HepG2 (cell line): ENCODE data around the gene ZBTB4. TPM values are rescaled to one million over a fixed set of nuclear protein-coding genes. Genes with fewer than 3 reads are reported as not detected.

ENCODE experiments used
- ATAC-seq: fragments of 200-7000 bp; cut with Tn5 transposase; 3 replicates; pipeline ENCODE4 v1.9.1; 2020; ENCODE audit warnings: mild to moderate bottlenecking, moderate library complexity
- BruUV-seq: library from RNA; stranded (reverse); fragments of 400-500 nt; replicated peaks from 2 replicates; lab custom pipeline; 2021; lab: Mats Ljungman, UMichigan
- CTCF ChIA-PET: fragments of 300-600 bp; formaldehyde crosslinking; extraction: SDS; loops from one replicate; lab custom pipeline; 2021; ENCODE audit warnings: low total read pairs, inconsistent platforms, low intra/inter-chr PET ratio; lab: Yijun Ruan, JAX
- POLR2A ChIA-PET: fragments of 350-600 bp; sonication (Branson Sonifier 250); formaldehyde crosslinking; loops from one replicate; lab custom pipeline; 2020; ENCODE audit warnings: antibody characterized with exemption, inconsistent platforms; lab: Yijun Ruan, JAX
- DNase-seq: peaks from one replicate; pipeline ENCODE4 v3.0.0-alpha.2; 2015; ENCODE audit warnings: low spot score
- FAIRE-seq: peaks from 3 replicates; lab custom pipeline; 2011; peaks lifted over from hg19 to GRCh38; lab: Jason Lieb, UNC
- H2AFZ ChIP-seq: one replicate; pipeline ENCODE4 v1.6.1; 2011; ENCODE audit warnings: low read length, inconsistent platforms
- H3K27ac ChIP-seq: fragments of 300-600 bp; 3 replicates; pipeline ENCODE4 v1.8.0; 2011; ENCODE audit warnings: mixed run types, mild to moderate bottlenecking, mixed read lengths, low read length, inconsistent platforms; ENCODE audit not compliant: insufficient read depth; ENCODE audit errors: extremely low read length
- H3K27me3 ChIP-seq, 2 experiments: fragments of 200-600 bp in 1 of 2; 2 replicates in 1 of 2; 3 replicates in 1 of 2; pipeline versions ENCODE4 v1.6.0 to v1.8.0; 2011; ENCODE audit warnings: low read length in 2 of 2, mild to moderate bottlenecking in 2 of 2, moderate library complexity in 2 of 2, inconsistent platforms in 1 of 2; ENCODE audit not compliant: insufficient read depth in 2 of 2, control insufficient read depth in 1 of 2
- H3K36me3 ChIP-seq, 2 experiments: fragments of 200-600 bp in 1 of 2; replicated peaks in 1 of 2; 2 replicates in 1 of 2; 3 replicates in 1 of 2; pipeline versions ENCODE4 v1.5.1 to v1.8.0; 2011; ENCODE audit warnings: low read length in 2 of 2, inconsistent platforms in 1 of 2; ENCODE audit not compliant: insufficient read depth in 2 of 2, control insufficient read depth in 1 of 2
- H3K4me1 ChIP-seq: 2 replicates; pipeline ENCODE4 v1.5.1; 2012; ENCODE audit warnings: low read length, inconsistent platforms; ENCODE audit not compliant: insufficient read depth
- H3K4me2 ChIP-seq: 2 replicates; pipeline ENCODE4 v1.6.0; 2011; ENCODE audit warnings: low read depth, low read length, inconsistent platforms
- H3K4me3 ChIP-seq, 3 experiments: fragments of 200-600 bp in 1 of 3; sonication (generic), shearing (Covaris generic) in 1 of 3; replicated peaks in 1 of 3; 2 replicates each; pipeline ENCODE4 v1.5.1; 2011 to 2016; ENCODE audit warnings: low read length in 3 of 3, inconsistent platforms in 2 of 3, low read depth in 2 of 3, mild to moderate bottlenecking in 2 of 3, control low read depth in 1 of 3, mixed read lengths in 1 of 3; ENCODE audit not compliant: insufficient read depth in 1 of 3
- H3K79me2 ChIP-seq: one replicate; pipeline ENCODE4 v1.6.1; 2011; ENCODE audit warnings: low read length, inconsistent platforms; ENCODE audit not compliant: insufficient read depth
- H3K9ac ChIP-seq: 2 replicates; pipeline ENCODE4 v1.6.0; 2011; ENCODE audit warnings: mild to moderate bottlenecking, low read depth, low read length, inconsistent platforms; ENCODE audit not compliant: insufficient read depth
- H3K9me3 ChIP-seq: 2 replicates; pipeline ENCODE4 v1.5.1; 2012; ENCODE audit warnings: mild to moderate bottlenecking, low read length
- H4K20me1 ChIP-seq: 2 replicates; pipeline ENCODE4 v1.6.0; 2011; ENCODE audit warnings: inconsistent platforms, mild to moderate bottlenecking, low read length, moderate library complexity; ENCODE audit not compliant: insufficient read depth
- DMAP1 ChIP-seq: IDR thresholded peaks from 2 replicates; pipeline ENCODE4 v1.6.1; 2016
- GMEB2 ChIP-seq: IDR thresholded peaks from 2 replicates; pipeline ENCODE4 v1.6.1; 2016; ENCODE audit warnings: missing biosample characterization, missing genetic modification reagents, low read depth
- HNRNPK ChIP-seq: fragments of 200-400 bp; formaldehyde crosslinking; IDR thresholded peaks from 2 replicates; pipeline ENCODE4 v1.6.1; 2018; ENCODE audit warnings: low read length, low read depth, moderate library complexity, mild to moderate bottlenecking; ENCODE audit not compliant: poor library complexity, severe bottlenecking
- RBM39 ChIP-seq: fragments of 200-400 bp; formaldehyde crosslinking; IDR thresholded peaks from one replicate; pipeline ENCODE4 v1.6.1; 2018; ENCODE audit warnings: antibody characterized with exemption, mild to moderate bottlenecking, low read depth, low read length; ENCODE audit not compliant: poor library complexity, severe bottlenecking
- THAP11 ChIP-seq: IDR thresholded peaks from 2 replicates; pipeline ENCODE4 v1.6.1; 2016; ENCODE audit warnings: missing biosample characterization, missing genetic modification reagents
- YEATS4 ChIP-seq: sonication (generic); formaldehyde crosslinking; IDR thresholded peaks from 2 replicates; pipeline ENCODE4 v1.4.0; 2020; ENCODE audit warnings: missing genetic modification reagents, borderline replicate concordance
- ZBTB4 ChIP-seq: sonication (generic); formaldehyde crosslinking; IDR thresholded peaks from 2 replicates; pipeline ENCODE4 v1.4.0; 2020; ENCODE audit warnings: missing genetic modification reagents, mild to moderate bottlenecking, borderline replicate concordance
- ZFP37 ChIP-seq: sonication (generic); formaldehyde crosslinking; IDR thresholded peaks from 2 replicates; pipeline ENCODE4 v1.4.0; 2020; ENCODE audit warnings: missing genetic modification reagents, borderline replicate concordance
- ZNF296 ChIP-seq: sonication (generic); formaldehyde crosslinking; conservative IDR thresholded peaks from 2 replicates; pipeline ENCODE4 v1.5.0; 2020; ENCODE audit warnings: mild to moderate bottlenecking, missing genetic modification reagents
- ZNF709 ChIP-seq: sonication (generic); formaldehyde crosslinking; IDR thresholded peaks from 2 replicates; pipeline ENCODE4 v1.5.0; 2020; ENCODE audit warnings: mild to moderate bottlenecking, missing genetic modification reagents
- WGBS: methylation state at CpG from one replicate; pipeline ENCODE4 v1.1.6; 2017; ENCODE audit warnings: low lambda C conversion rate; 5-methylcytosine and 5-hydroxymethylcytosine counted together
- in situ Hi-C: cut with HindIII; loops from 2 replicates; pipeline ENCODE4 v1.10.0; 2017; ENCODE audit warnings: low pct_unique_long_range_greater_than_20kb; ENCODE audit not compliant: extremely low pct_ligation_motif_present
- intact Hi-C: fragments of 100-400 bp; cut with micrococcal nuclease; formaldehyde crosslinking; loops from one replicate; pipeline ENCODE4 v1.10.0; 2022; ENCODE audit not compliant: unreplicated experiment
- polyA plus RNA-seq, 8 experiments: library from polyadenylated mRNA; depleted of rRNA in 3 of 8; stranded (reverse) in 7 of 8; unstranded in 1 of 8; fragments of >200 nt; fragmentation: Illumina TruSeq in 4 of 8; extraction: Trizol in 4 of 8; gene quantifications; 2 replicates each; pipeline versions ENCODE4 v1.2.1 to v1.2.3, GENCODE V29; 2011 to 2016; ENCODE audit warnings: low read depth in 4 of 8, missing spikeins in 1 of 8, mixed read lengths in 1 of 8; ENCODE audit not compliant: insufficient read depth in 1 of 8
- total RNA-seq, 5 experiments: library from RNA; depleted of rRNA; stranded (reverse); fragments of >200 nt; fragmentation: Illumina TruSeq; extraction: Trizol; gene quantifications; 2 replicates each; pipeline ENCODE4 v1.2.3, GENCODE V29; 2016; ENCODE audit warnings: low read depth in 1 of 5
- TF ChIP-seq, protein P1 (sequence below): sonication (generic); formaldehyde crosslinking; IDR thresholded peaks from 2 replicates; pipeline ENCODE4 v1.5.0; 2020; ENCODE audit warnings: mild to moderate bottlenecking, missing genetic modification reagents
- TF ChIP-seq, protein P2 (sequence below): sonication (generic); formaldehyde crosslinking; IDR thresholded peaks from 2 replicates; pipeline ENCODE4 v1.4.0; 2020; ENCODE audit warnings: mild to moderate bottlenecking, missing genetic modification reagents

The ZBTB4 gene
- total and polyA plus RNA-seq, 2 of the 13 experiments (the other 11 are each of a cell fraction or from before 2014, with no cell fraction given) = 4.3 to 7.4 TPM

- DNase-seq (no peak), ATAC-seq (no peak), FAIRE-seq (no peak)
- in situ Hi-C loops (no loop called here), intact Hi-C loops (loop anchor here (5.0 kb wide), 1 partner anchor 144 kb away; the partner anchor contains the start of gene TMEM95)
- Histone ChIP-seq H3K4me1 (no peaks in the 10 kb centered on the region), H3K4me3 (no peak overlapping the region), H3K36me3 (peaks cover 58 to 86% of the 10 kb centered on the region in 2 experiments), H3K79me2 (no peaks in the 10 kb centered on the region), H3K4me2 (no peak overlapping the region), H3K9ac (no peak overlapping the region), H4K20me1 (no peaks in the 10 kb centered on the region), H2AFZ (no peak overlapping the region), H3K9me3 (no peaks in the 10 kb centered on the region), H3K27me3 (no peaks in the 10 kb centered on the region), H3K27ac (no peak overlapping the region)
- 87% methylated on average over 14 of the region's 14 CpGs for WGBS
- ChIA-PET CTCF (interaction anchor here (0.7 kb wide), 1 partner anchor 144 kb away, joined by 3 read pairs; no protein-coding TSS in a partner anchor), POLR2A (no interaction called here)
- BruUV-seq = no TSS peak
- TF ChIP-seq, protein P1, sequence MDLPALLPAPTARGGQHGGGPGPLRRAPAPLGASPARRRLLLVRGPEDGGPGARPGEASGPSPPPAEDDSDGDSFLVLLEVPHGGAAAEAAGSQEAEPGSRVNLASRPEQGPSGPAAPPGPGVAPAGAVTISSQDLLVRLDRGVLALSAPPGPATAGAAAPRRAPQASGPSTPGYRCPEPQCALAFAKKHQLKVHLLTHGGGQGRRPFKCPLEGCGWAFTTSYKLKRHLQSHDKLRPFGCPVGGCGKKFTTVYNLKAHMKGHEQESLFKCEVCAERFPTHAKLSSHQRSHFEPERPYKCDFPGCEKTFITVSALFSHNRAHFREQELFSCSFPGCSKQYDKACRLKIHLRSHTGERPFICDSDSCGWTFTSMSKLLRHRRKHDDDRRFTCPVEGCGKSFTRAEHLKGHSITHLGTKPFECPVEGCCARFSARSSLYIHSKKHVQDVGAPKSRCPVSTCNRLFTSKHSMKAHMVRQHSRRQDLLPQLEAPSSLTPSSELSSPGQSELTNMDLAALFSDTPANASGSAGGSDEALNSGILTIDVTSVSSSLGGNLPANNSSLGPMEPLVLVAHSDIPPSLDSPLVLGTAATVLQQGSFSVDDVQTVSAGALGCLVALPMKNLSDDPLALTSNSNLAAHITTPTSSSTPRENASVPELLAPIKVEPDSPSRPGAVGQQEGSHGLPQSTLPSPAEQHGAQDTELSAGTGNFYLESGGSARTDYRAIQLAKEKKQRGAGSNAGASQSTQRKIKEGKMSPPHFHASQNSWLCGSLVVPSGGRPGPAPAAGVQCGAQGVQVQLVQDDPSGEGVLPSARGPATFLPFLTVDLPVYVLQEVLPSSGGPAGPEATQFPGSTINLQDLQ (CRISPR knock-in tag) = no peak
- TF ChIP-seq ZNF296 (no peak), ZNF709 (no peak), ZBTB4 (CRISPR knock-in tag) (no peak), HNRNPK (no peak), YEATS4 (CRISPR knock-in tag) (no peak), ZFP37 (CRISPR knock-in tag) (no peak), THAP11 (CRISPR knock-in tag) (no peak), RBM39 (no peak), GMEB2 (CRISPR knock-in tag) (no peak), DMAP1 (CRISPR knock-in tag) (no peak)
- TF ChIP-seq, protein P2, sequence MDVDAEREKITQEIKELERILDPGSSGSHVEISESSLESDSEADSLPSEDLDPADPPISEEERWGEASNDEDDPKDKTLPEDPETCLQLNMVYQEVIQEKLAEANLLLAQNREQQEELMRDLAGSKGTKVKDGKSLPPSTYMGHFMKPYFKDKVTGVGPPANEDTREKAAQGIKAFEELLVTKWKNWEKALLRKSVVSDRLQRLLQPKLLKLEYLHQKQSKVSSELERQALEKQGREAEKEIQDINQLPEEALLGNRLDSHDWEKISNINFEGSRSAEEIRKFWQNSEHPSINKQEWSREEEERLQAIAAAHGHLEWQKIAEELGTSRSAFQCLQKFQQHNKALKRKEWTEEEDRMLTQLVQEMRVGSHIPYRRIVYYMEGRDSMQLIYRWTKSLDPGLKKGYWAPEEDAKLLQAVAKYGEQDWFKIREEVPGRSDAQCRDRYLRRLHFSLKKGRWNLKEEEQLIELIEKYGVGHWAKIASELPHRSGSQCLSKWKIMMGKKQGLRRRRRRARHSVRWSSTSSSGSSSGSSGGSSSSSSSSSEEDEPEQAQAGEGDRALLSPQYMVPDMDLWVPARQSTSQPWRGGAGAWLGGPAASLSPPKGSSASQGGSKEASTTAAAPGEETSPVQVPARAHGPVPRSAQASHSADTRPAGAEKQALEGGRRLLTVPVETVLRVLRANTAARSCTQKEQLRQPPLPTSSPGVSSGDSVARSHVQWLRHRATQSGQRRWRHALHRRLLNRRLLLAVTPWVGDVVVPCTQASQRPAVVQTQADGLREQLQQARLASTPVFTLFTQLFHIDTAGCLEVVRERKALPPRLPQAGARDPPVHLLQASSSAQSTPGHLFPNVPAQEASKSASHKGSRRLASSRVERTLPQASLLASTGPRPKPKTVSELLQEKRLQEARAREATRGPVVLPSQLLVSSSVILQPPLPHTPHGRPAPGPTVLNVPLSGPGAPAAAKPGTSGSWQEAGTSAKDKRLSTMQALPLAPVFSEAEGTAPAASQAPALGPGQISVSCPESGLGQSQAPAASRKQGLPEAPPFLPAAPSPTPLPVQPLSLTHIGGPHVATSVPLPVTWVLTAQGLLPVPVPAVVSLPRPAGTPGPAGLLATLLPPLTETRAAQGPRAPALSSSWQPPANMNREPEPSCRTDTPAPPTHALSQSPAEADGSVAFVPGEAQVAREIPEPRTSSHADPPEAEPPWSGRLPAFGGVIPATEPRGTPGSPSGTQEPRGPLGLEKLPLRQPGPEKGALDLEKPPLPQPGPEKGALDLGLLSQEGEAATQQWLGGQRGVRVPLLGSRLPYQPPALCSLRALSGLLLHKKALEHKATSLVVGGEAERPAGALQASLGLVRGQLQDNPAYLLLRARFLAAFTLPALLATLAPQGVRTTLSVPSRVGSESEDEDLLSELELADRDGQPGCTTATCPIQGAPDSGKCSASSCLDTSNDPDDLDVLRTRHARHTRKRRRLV (CRISPR knock-in tag) = no peak
Observed at GRCh38 chr17:7501729-7502128, 22.3 kb upstream of the ZBTB4 start.
